Right atrium auricular region (tissue), 2 donors: ENCODE results near the gene GYPB. TPM values are rescaled to one million over a fixed set of nuclear protein-coding genes. Genes with fewer than 3 reads are reported as not detected.
"Not testable (repeated sequence)": the region's sequence is repeated elsewhere in the genome, so short reads cannot be mapped to it uniquely, and the experiment has no call there.

Experiments used
- DNase-seq: peaks from one replicate; pipeline ENCODE4 v3.0.0-alpha.2; 2019; ENCODE audit warnings: low spot score
- H3K27ac ChIP-seq, 2 donors: fragments of 200-600 bp; sonication (generic); 1 replicate in 1 of 2; 2 replicates in 1 of 2; pipeline ENCODE4 v1.5.1; 2016 to 2019
- H3K27me3 ChIP-seq, 2 donors: fragments of 200-600 bp; sonication (generic); one replicate each; pipeline versions ENCODE4 v1.5.1 to v1.6.0; 2017 to 2019
- H3K36me3 ChIP-seq: fragments of 200-600 bp; sonication (generic); one replicate; pipeline ENCODE4 v1.5.1; 2016
- H3K4me1 ChIP-seq, 2 donors: fragments of 200-600 bp; sonication (generic); one replicate each; pipeline versions ENCODE4 v1.5.1 to v1.6.0; 2017 to 2019
- H3K4me3 ChIP-seq, 2 donors: fragments of 200-600 bp; sonication (generic); 1 replicate in 1 of 2; 2 replicates in 1 of 2; pipeline ENCODE4 v1.5.1; 2017 to 2019; ENCODE audit warnings: mild to moderate bottlenecking in 1 of 2, moderate library complexity in 1 of 2
- H3K9me3 ChIP-seq, 2 donors: fragments of 200-600 bp; sonication (generic); one replicate each; pipeline ENCODE4 v1.5.1; 2019
- total RNA-seq, 2 donors: library from RNA; depleted of rRNA; stranded (reverse); fragments of >200 nt; gene quantifications; one replicate each; pipeline ENCODE4 v1.1.0, GENCODE V29; 2016
- TF ChIP-seq, protein P1 (sequence below), 2 donors: fragments of 200-600 bp; sonication (generic); IDR thresholded peaks; one replicate each; pipeline ENCODE4 v1.5.1; 2019; ENCODE audit warnings: antibody characterized with exemption in 2 of 2

Gene GYPB
- total RNA-seq, 2 donors from 2014 or later = not detected

DNA sequence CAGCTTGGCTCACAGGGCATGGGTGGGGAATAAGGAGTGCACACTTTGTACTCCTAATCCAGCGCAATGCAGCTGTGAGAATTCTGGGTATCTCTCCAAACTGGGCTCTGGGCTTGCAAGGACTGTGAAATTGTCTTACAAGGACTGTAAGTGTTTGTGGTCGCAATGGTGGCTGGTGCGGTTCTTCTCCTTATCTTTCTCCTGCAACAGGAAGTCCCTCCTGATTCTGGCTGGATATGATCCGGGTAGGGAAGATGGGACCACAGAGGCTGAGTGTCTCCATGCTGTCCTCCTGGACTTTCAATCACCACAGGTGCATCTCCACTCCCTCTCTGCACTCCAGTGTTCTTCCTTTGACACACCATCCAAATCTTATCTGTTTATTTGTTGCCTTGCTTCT, 58.1 kb downstream of the GYPB start:
- DNase-seq = no peak
- no peaks in the 10 kb centered on the region for H3K27me3 ChIP-seq
- H3K4me1 ChIP-seq = no peaks in the 10 kb centered on the region
- H3K27ac ChIP-seq = no peak overlapping the region
- no peak overlapping the region for H3K4me3 ChIP-seq
- H3K9me3 ChIP-seq = no peaks in the 10 kb centered on the region
- H3K36me3 ChIP-seq = no peaks in the 10 kb centered on the region
- TF ChIP-seq, protein P1, sequence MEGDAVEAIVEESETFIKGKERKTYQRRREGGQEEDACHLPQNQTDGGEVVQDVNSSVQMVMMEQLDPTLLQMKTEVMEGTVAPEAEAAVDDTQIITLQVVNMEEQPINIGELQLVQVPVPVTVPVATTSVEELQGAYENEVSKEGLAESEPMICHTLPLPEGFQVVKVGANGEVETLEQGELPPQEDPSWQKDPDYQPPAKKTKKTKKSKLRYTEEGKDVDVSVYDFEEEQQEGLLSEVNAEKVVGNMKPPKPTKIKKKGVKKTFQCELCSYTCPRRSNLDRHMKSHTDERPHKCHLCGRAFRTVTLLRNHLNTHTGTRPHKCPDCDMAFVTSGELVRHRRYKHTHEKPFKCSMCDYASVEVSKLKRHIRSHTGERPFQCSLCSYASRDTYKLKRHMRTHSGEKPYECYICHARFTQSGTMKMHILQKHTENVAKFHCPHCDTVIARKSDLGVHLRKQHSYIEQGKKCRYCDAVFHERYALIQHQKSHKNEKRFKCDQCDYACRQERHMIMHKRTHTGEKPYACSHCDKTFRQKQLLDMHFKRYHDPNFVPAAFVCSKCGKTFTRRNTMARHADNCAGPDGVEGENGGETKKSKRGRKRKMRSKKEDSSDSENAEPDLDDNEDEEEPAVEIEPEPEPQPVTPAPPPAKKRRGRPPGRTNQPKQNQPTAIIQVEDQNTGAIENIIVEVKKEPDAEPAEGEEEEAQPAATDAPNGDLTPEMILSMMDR (IDR thresholded peaks at IDR 0.05) = no peak

DNA sequence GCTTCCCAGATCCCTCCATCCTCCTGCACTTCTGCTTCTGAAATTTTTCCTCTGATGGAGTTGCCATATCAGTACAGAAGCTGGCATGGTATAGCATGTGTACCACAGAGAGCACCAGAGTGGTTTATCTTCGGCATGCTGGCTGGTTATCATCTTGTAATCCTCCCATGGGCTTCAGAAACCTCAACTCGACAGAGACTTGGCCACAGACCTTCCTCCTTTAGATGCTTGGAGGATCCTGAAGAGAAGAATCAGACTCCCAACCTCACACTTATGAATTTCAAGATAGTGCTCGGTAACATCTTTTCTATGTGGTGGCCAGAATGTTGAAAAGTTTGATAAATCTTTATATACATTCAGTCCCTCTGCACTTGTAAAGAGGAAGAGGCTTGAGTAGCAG, 63.9 kb downstream of the GYPB start:
- not testable (repeated sequence) for H3K4me3 ChIP-seq, H3K4me1 ChIP-seq, DNase-seq, H3K27ac ChIP-seq, H3K36me3 ChIP-seq, H3K27me3 ChIP-seq
- H3K9me3 ChIP-seq = peaks cover 0 to 10% of the 10 kb centered on the region in 2 donors

DNA sequence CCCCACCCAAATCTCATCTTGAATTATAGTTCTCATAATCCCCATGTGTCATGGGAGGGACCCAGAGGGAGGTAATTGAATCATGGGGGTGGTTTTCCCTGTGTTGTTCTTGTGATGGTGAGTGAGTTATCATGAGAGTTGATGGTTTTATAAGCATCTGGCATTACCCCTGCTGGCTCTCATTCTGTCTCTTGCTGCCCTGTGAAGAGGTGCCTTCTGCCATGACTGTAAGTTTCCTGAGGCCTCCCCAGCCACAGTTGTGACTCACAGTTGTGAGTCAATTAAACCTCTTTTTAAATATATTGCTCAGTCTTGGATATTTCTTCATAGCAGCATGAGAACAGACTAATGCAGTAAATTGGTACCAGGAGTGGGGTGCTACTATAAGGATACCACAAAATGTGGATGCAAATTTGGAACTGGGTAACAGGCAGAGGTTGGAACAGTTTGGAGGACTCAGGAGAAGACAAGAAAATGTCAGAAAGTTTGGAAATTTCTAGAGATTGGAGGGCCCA, 67.7 kb downstream of the GYPB start:
- H3K4me3 ChIP-seq, H3K27ac ChIP-seq, H3K4me1 ChIP-seq, H3K36me3 ChIP-seq, DNase-seq, H3K27me3 ChIP-seq: not testable (repeated sequence)
- peaks cover 0 to 10% of the 10 kb centered on the region in 2 donors for H3K9me3 ChIP-seq

DNA sequence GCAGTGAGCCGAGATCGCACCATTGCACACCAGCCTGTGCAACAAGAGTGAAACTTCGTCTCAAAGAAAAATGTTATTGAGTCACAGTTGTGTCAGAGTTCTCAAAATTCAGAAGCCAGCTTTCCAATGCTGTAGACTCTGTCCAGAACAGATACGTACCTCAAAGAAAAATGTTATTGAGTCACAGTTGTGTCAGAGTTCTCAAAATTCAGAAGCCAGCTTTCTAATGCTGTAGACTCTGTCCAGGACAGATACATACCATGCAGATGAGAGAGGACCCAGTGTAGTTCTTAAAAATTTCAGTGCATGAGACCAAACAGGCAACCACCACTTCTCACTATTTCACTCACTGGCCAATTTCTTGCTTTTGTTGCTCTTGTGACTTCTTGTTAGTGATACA, 68.2 kb downstream of the GYPB start:
- not testable (repeated sequence) for H3K36me3 ChIP-seq, H3K27me3 ChIP-seq, H3K27ac ChIP-seq, H3K4me3 ChIP-seq, H3K4me1 ChIP-seq, DNase-seq
- peaks cover 0 to 10% of the 10 kb centered on the region in 2 donors for H3K9me3 ChIP-seq

DNA sequence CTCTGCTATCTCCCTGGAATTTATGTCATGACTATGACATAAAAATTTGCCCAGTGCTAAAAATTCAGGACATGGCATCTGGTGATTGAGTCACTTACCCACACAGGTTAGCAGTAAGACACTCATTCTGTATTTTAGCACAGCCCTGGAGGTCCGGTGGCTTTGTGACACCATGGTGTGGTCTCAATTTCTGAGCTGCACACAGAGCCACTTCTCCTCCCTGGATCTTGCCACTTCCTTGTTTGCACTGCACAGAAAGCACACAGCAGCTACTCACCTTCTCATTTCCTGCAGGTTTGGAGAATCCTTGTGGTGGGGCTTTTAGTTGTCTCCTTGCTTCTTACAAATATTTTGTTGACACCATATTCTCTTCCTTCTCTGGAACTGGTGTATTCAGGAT, 69.0 kb downstream of the GYPB start:
- not testable (repeated sequence) for H3K4me1 ChIP-seq, H3K4me3 ChIP-seq

DNA sequence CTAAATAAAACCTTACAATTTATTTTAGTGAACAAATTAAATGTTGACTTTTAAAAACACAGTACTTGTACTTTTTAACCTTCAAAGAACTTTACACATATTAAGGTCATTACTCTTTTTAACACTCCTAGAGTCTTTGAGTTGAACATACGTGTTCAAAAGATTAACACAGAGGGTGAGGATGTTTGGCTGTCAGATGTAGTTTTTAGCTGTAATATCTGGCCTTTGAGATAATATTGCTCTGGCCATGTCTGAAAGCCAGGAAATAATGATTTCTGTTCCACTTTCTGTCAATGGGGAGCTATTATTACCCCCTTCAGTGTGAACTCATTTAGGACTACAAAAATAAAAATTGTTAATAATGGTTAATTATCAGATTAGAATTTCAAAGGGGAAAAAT, 71.7 kb downstream of the GYPB start:
- peaks cover 0 to 10% of the 10 kb centered on the region in 2 donors for H3K9me3 ChIP-seq
- DNase-seq, H3K27me3 ChIP-seq, H3K4me1 ChIP-seq, H3K36me3 ChIP-seq, H3K4me3 ChIP-seq, H3K27ac ChIP-seq: not testable (repeated sequence)

More for the DNA sequence above, 69.0 kb downstream of the GYPB start:
- peaks cover 0 to 10% of the 10 kb centered on the region in 2 donors for H3K9me3 ChIP-seq
- not testable (repeated sequence) for H3K36me3 ChIP-seq, H3K27ac ChIP-seq, H3K27me3 ChIP-seq, DNase-seq

Other genes with a start within 250 kb of the GYPB start
- gene GYPE, start 113.8 kb downstream of the GYPB start, total RNA-seq = 1 to 10 TPM in 1 of 2 donors, under 1 TPM in 1; 0.44 to 1.5 TPM
- not detected for gene GYPA, start 121.3 kb upstream of the GYPB start, total RNA-seq